ENCODE data around the gene NRF1. TPM values are rescaled to one million over a fixed set of nuclear protein-coding genes. Genes with fewer than 3 reads are reported as not detected.

The NRF1 gene
- total and polyA plus RNA-seq, 10 of the 15 experiments (the other 5 are each of a cell fraction or from before 2014, with no cell fraction given) = 3.5 to 23.1 (median 13.5) TPM

DNA sequence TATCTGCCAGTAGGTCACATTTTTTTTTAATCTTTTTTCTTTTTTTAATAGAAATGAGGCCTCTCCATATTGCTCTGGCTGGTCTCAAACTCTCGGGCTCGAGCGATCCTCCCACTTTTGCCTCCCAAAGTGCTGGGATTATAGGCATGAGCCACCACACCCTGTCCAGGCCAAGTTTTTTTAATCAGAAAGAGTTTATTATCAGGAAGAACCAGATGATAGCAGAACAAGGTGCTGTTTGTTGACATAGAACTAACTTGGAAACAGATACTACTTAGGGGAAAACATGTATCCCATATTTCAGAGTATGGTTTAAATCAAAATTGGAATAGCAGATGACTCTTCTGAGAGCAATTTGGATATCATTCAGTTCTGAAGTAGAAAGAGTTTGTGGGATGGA lies 118.6 kb downstream of the NRF1 start:
- Histone ChIP-seq H3K4me1 (ENCODE audit: control insufficient read depth, insufficient read depth, low read length) (no peaks in the 10 kb centered on the region), H3K9me3 (replicated peaks; ENCODE audit: control insufficient read depth, insufficient read depth, low read length) (no peaks in the 10 kb centered on the region), H3K27ac (ENCODE audit: control insufficient read depth, insufficient read depth) (no peak overlapping the region), H3K79me2 (ENCODE audit: control insufficient read depth, insufficient read depth, low read length) (no peaks in the 10 kb centered on the region), H3K9ac (ENCODE audit: control insufficient read depth, insufficient read depth, low read length) (no peak overlapping the region), H3K4me2 (ENCODE audit: control insufficient read depth, insufficient read depth) (no peak overlapping the region), H3K4me3 (no peak overlapping the region), H2AFZ (ENCODE audit: control insufficient read depth, low read depth, low read length) (no peak overlapping the region), H3K36me3 (ENCODE audit: control insufficient read depth in 2 of 2, insufficient read depth in 2 of 2, low read length in 1 of 2) (peaks cover 0 to 10% of the 10 kb centered on the region in 2 experiments; a peak in 3 of 4 replicates), H4K20me1 (ENCODE audit: control insufficient read depth, insufficient read depth) (no peaks in the 10 kb centered on the region), H3K27me3 (replicated peaks in 1 of 2; ENCODE audit: control insufficient read depth in 2 of 2, insufficient read depth in 2 of 2, low read length in 1 of 2) (no peaks in the 10 kb centered on the region)
- SMC1A ChIA-PET (ENCODE audit: uncharacterized antibody, unreplicated experiment) = interaction anchor here (0.7 kb wide), 1 partner anchor 25 kb away, joined by 3 read pairs; no protein-coding TSS in a partner anchor
- FAIRE-seq (no peak), DNase-seq (ENCODE audit: low read depth, low spot score) (no peak), ATAC-seq (no peak)
- 97% methylated on average over 3 of the region's 3 CpGs for WGBS (ENCODE audit: insufficient coverage, insufficient replicate concordance, low lambda C conversion rate, missing lambda C conversion rate)
- CTCF ChIA-PET = no interaction called here
- in situ Hi-C loops (cut with MboI) (no loop called here), intact Hi-C loops (cut with micrococcal nuclease; ENCODE audit: unreplicated experiment) (no loop called here)
- TF ChIP-seq MEF2A (IDR thresholded peaks at IDR 0.05; ENCODE audit: insufficient read depth, low read depth, low read length) (no peak), RCOR1 (conservative IDR thresholded peaks at IDR 0.05; ENCODE audit: low read depth, low read length) (no peak)
- RAD21 ChIA-PET (ENCODE audit: unreplicated experiment) = no interaction called here
- POLR2A ChIA-PET = no interaction called here
- BruUV-seq (replicated peaks) = no TSS peak

- in situ Hi-C loops (cut with MboI) (no loop called here), intact Hi-C loops (cut with micrococcal nuclease; ENCODE audit: unreplicated experiment) (no loop called here)
- SMC1A ChIA-PET (ENCODE audit: uncharacterized antibody, unreplicated experiment) = no interaction called here
- no peak for TF ChIP-seq MYC (IDR thresholded peaks at IDR 0.05; ENCODE audit: insufficient read depth, insufficient read length, insufficient replicate concordance, low read length, severe bottlenecking)
- no peak for TF ChIP-seq E2F4 (IDR thresholded peaks at IDR 0.05; ENCODE audit: low read depth, low read length)
- TF ChIP-seq TARDBP (IDR thresholded peaks at IDR 0.05; ENCODE audit: borderline replicate concordance) = no peak
- TF ChIP-seq NFXL1 (IDR thresholded peaks at IDR 0.05; ENCODE audit: borderline replicate concordance) = no peak
- TF ChIP-seq EED (IDR thresholded peaks at IDR 0.05; ENCODE audit: low read depth) = no peak
- TF ChIP-seq ZBTB11 (CRISPR knock-in tag; IDR thresholded peaks at IDR 0.05) = no peak
- TF ChIP-seq TBL1XR1 (IDR thresholded peaks at IDR 0.05; ENCODE audit: low read depth, low read length) = no peak
- TF ChIP-seq SIN3A (IDR thresholded peaks at IDR 0.05; ENCODE audit: low read depth, low read length) = no peak
- TF ChIP-seq PML (IDR thresholded peaks at IDR 0.05; ENCODE audit: low read length) = no peak
- no peak for TF ChIP-seq USF1 (IDR thresholded peaks at IDR 0.05; ENCODE audit: borderline replicate concordance, extremely low read length, insufficient read depth, low read depth, low read length)
- no peak for TF ChIP-seq SMC3 (IDR thresholded peaks at IDR 0.05; ENCODE audit: borderline replicate concordance, low read length)
- no peak for TF ChIP-seq ZNF217 (IDR thresholded peaks at IDR 0.05)
- Histone ChIP-seq H3K9me3 (replicated peaks; ENCODE audit: control insufficient read depth, insufficient read depth, low read length) (no peaks in the 10 kb centered on the region), H3K79me2 (ENCODE audit: control insufficient read depth, insufficient read depth, low read length) (no peaks in the 10 kb centered on the region), H3K4me2 (ENCODE audit: control insufficient read depth, insufficient read depth) (no peak overlapping the region), H3K27me3 (replicated peaks in 1 of 2; ENCODE audit: control insufficient read depth in 2 of 2, insufficient read depth in 2 of 2, low read length in 1 of 2) (no peaks in the 10 kb centered on the region), H3K4me3 (no peak overlapping the region), H2AFZ (ENCODE audit: control insufficient read depth, low read depth, low read length) (no peak overlapping the region), H3K27ac (ENCODE audit: control insufficient read depth, insufficient read depth) (no peak overlapping the region), H3K9ac (ENCODE audit: control insufficient read depth, insufficient read depth, low read length) (no peak overlapping the region), H3K36me3 (ENCODE audit: control insufficient read depth in 2 of 2, insufficient read depth in 2 of 2, low read length in 1 of 2) (peaks cover 0 to 3% of the 10 kb centered on the region in 2 experiments; a peak in 1 of 4 replicates), H4K20me1 (ENCODE audit: control insufficient read depth, insufficient read depth) (no peaks in the 10 kb centered on the region), H3K4me1 (ENCODE audit: control insufficient read depth, insufficient read depth, low read length) (no peaks in the 10 kb centered on the region)
- no peak for FAIRE-seq
- no TSS peak for BruUV-seq (replicated peaks)
- DNase-seq (ENCODE audit: low read depth, low spot score) = no peak
- WGBS (ENCODE audit: insufficient coverage, insufficient replicate concordance, low lambda C conversion rate, missing lambda C conversion rate) = 99% methylated on average over 5 of the region's 5 CpGs
- ATAC-seq = no peak
- CTCF ChIA-PET = no interaction called here
- POLR2A ChIA-PET = no interaction called here
- RAD21 ChIA-PET (ENCODE audit: unreplicated experiment) = no interaction called here
Measured at GRCh38 chr7:129734400-129734799, 122.9 kb downstream of the NRF1 start.
